WTC11 (cell line): Measurements from ENCODE around the gene TNFRSF4. TPM values are rescaled to one million over a fixed set of nuclear protein-coding genes. Genes with fewer than 3 reads are reported as not detected.

Source experiments
- ATAC-seq: fragments of 200-7000 bp; cut with Tn5 transposase; 2 replicates; pipeline ENCODE4 v1.10.0; 2021; ENCODE audit warnings: mild to moderate bottlenecking, moderate library complexity
- CTCF ChIA-PET: fragments of 300-600 bp; sonication (Branson Sonifier 250); formaldehyde crosslinking; loops from one replicate; lab custom pipeline; 2021; ENCODE audit warnings: antibody characterized with exemption; lab: Charles Lee
- POLR2A ChIA-PET: fragments of 350-600 bp; sonication (Branson Sonifier 250); formaldehyde crosslinking; loops from one replicate; lab custom pipeline; 2021; ENCODE audit warnings: antibody characterized with exemption; lab: Charles Lee
- DNase-seq: peaks from one replicate; pipeline ENCODE4 v3.0.0; 2021; ENCODE audit warnings: low spot score
- H3K27ac Mint-ChIP-seq: 2 replicates; pipeline ENCODE4 v1.8.0; 2021; ENCODE audit warnings: mixed read lengths
- H3K27me3 Mint-ChIP-seq: 2 replicates; pipeline ENCODE4 v1.8.0; 2021; ENCODE audit warnings: low read depth, mild to moderate bottlenecking, moderate library complexity, mixed read lengths
- H3K36me3 Mint-ChIP-seq: 2 replicates; pipeline ENCODE4 v1.8.0; 2021; ENCODE audit warnings: mixed read lengths
- H3K4me1 Mint-ChIP-seq: 2 replicates; pipeline ENCODE4 v1.8.0; 2022; ENCODE audit warnings: mixed read lengths
- H3K4me3 Mint-ChIP-seq: 2 replicates; pipeline ENCODE4 v1.8.0; 2021; ENCODE audit warnings: mild to moderate bottlenecking, moderate library complexity, mixed read lengths
- H3K9me3 Mint-ChIP-seq: 2 replicates; pipeline ENCODE4 v1.8.0; 2021; ENCODE audit warnings: mixed read lengths
- CBFB ChIP-seq: sonication (generic); formaldehyde crosslinking; IDR thresholded peaks from 2 replicates; pipeline ENCODE4 v1.8.1; 2022; ENCODE audit warnings: mild to moderate bottlenecking, low read depth, missing genetic modification reagents
- ESRRA ChIP-seq: sonication (generic); formaldehyde crosslinking; IDR thresholded peaks from 2 replicates; pipeline ENCODE4 v1.8.1; 2022; ENCODE audit warnings: mild to moderate bottlenecking, missing genetic modification reagents, borderline replicate concordance
- FOXP1 ChIP-seq: sonication (generic); formaldehyde crosslinking; IDR thresholded peaks from 2 replicates; pipeline ENCODE4 v1.8.0; 2022; ENCODE audit warnings: missing genetic modification reagents, mild to moderate bottlenecking, moderate library complexity, borderline replicate concordance
- NFATC4 ChIP-seq: fragments of 250-450 bp; sonication (Bioruptor Pico); IDR thresholded peaks from 2 replicates; pipeline ENCODE4 v1.9.0; 2021; ENCODE audit warnings: mild to moderate bottlenecking
- NFE2L1 ChIP-seq: sonication (generic); formaldehyde crosslinking; IDR thresholded peaks from 2 replicates; pipeline ENCODE4 v1.8.1; 2023; ENCODE audit warnings: missing genetic modification reagents
- OVOL2 ChIP-seq: fragments of 250-450 bp; sonication (Bioruptor Pico); IDR thresholded peaks from 2 replicates; pipeline ENCODE4 v1.9.0; 2021; ENCODE audit warnings: mild to moderate bottlenecking, borderline replicate concordance
- PRRX2 ChIP-seq: fragments of 250-450 bp; sonication (Bioruptor Pico); IDR thresholded peaks from 2 replicates; pipeline ENCODE4 v1.8.0; 2021; ENCODE audit warnings: mild to moderate bottlenecking
- SMAD4 ChIP-seq: sonication (generic); formaldehyde crosslinking; IDR thresholded peaks from 2 replicates; pipeline ENCODE4 v1.8.0; 2022; ENCODE audit warnings: mild to moderate bottlenecking, missing genetic modification reagents
- SP1 ChIP-seq: sonication (generic); formaldehyde crosslinking; conservative IDR thresholded peaks from 2 replicates; pipeline ENCODE4 v1.8.1; 2022; ENCODE audit warnings: missing genetic modification reagents
- TCF7 ChIP-seq: sonication (generic); formaldehyde crosslinking; IDR thresholded peaks from 2 replicates; pipeline ENCODE4 v1.8.0; 2022; ENCODE audit warnings: mild to moderate bottlenecking, low read depth, missing genetic modification reagents, moderate library complexity
- TEAD1 ChIP-seq: sonication (generic); formaldehyde crosslinking; IDR thresholded peaks from 2 replicates; pipeline ENCODE4 v1.8.0; 2022; ENCODE audit warnings: mild to moderate bottlenecking, missing genetic modification reagents
- TP53 ChIP-seq: sonication (generic); formaldehyde crosslinking; IDR thresholded peaks from 2 replicates; pipeline ENCODE4 v1.8.1; 2023; ENCODE audit warnings: mild to moderate bottlenecking, missing genetic modification reagents
- ZNF138 ChIP-seq: sonication (generic); formaldehyde crosslinking; conservative IDR thresholded peaks from 2 replicates; pipeline ENCODE4 v1.8.1; 2022; ENCODE audit warnings: mild to moderate bottlenecking, moderate library complexity, missing genetic modification reagents
- ZNF219 ChIP-seq: sonication (generic); formaldehyde crosslinking; IDR thresholded peaks from 2 replicates; pipeline ENCODE4 v1.8.0; 2023; ENCODE audit warnings: missing genetic modification reagents, mild to moderate bottlenecking, borderline replicate concordance
- ZNF671 ChIP-seq: fragments of 250-450 bp; sonication (Bioruptor Pico); IDR thresholded peaks from 2 replicates; pipeline ENCODE4 v1.8.0; 2021; ENCODE audit warnings: mild to moderate bottlenecking
- total RNA-seq: library from RNA; stranded (reverse); gene quantifications from 3 replicates; pipeline ENCODE4 v1.2.3, GENCODE V29; 2021
- TF ChIP-seq, protein P1 (sequence below): sonication (generic); formaldehyde crosslinking; IDR thresholded peaks from 2 replicates; pipeline ENCODE4 v1.8.1; 2022; ENCODE audit warnings: missing genetic modification reagents, borderline replicate concordance
- TF ChIP-seq, protein P2 (sequence below): sonication (generic); formaldehyde crosslinking; IDR thresholded peaks from 2 replicates; pipeline ENCODE4 v1.8.1; 2023; ENCODE audit warnings: mild to moderate bottlenecking, moderate library complexity, missing genetic modification reagents
- TF ChIP-seq, protein P3 (sequence below): fragments of 250-450 bp; sonication (Bioruptor Pico); IDR thresholded peaks from 2 replicates; pipeline ENCODE4 v1.9.0; 2021; ENCODE audit warnings: mild to moderate bottlenecking
- TF ChIP-seq, protein P4 (sequence below): sonication (generic); formaldehyde crosslinking; IDR thresholded peaks from 2 replicates; pipeline ENCODE4 v1.8.0; 2022; ENCODE audit warnings: mild to moderate bottlenecking, missing genetic modification reagents
- TF ChIP-seq, protein P5 (sequence below): sonication (generic); formaldehyde crosslinking; IDR thresholded peaks from 2 replicates; pipeline ENCODE4 v1.8.0; 2022; ENCODE audit warnings: mild to moderate bottlenecking, missing genetic modification reagents
- TF ChIP-seq, protein P6 (sequence below): fragments of 250-450 bp; sonication (Bioruptor Pico); IDR thresholded peaks from 2 replicates; pipeline ENCODE4 v1.8.0; 2021; ENCODE audit warnings: mild to moderate bottlenecking
- TF ChIP-seq, protein P7 (sequence below): sonication (generic); formaldehyde crosslinking; IDR thresholded peaks from 2 replicates; pipeline ENCODE4 v1.8.1; 2022; ENCODE audit warnings: mild to moderate bottlenecking, moderate library complexity, missing genetic modification reagents
- TF ChIP-seq, protein P8 (sequence below): sonication (generic); formaldehyde crosslinking; IDR thresholded peaks from 2 replicates; pipeline ENCODE4 v1.8.1; 2022; ENCODE audit warnings: low read depth, mild to moderate bottlenecking, moderate library complexity, missing genetic modification reagents, borderline replicate concordance
- TF ChIP-seq, protein P9 (sequence below): sonication (generic); formaldehyde crosslinking; IDR thresholded peaks from 2 replicates; pipeline ENCODE4 v1.8.0; 2022; ENCODE audit warnings: mild to moderate bottlenecking, missing genetic modification reagents

Gene TNFRSF4
- total RNA-seq, 1 experiment from 2014 or later = 0.33 TPM

DNA sequence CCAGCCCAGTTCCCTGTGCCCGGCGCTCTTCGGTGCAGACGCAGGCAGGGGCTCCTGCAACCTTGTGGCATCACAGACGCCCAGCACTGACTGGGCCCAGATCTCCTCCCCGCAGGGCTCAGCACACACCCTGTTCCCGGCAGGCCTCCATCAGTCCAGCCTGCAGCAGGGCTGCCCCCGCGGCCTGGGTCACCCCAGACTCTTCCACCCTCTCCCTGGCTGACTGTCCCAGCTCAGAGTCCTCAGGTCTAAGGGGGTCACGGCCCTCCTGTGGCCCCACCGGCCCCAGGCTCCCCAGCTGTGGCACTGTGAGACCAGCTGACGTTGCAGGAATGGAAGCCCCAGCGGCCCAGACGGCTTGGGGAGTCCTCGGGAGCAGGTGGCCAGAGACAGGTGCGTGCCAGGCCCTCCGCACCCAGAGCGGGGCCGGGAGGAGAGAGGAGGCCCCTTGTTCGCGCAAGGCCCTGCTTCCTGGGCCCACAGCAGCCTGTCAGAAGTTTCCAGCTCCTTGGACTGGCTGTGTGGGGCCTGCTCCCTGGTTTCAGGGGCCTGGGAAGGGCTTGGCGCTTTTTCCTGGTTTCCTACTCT is 22.3 kb upstream of the TNFRSF4 start:
- no peak for DNase-seq
- ChIA-PET POLR2A (no interaction called here), CTCF (interaction anchor here (0.8 to 2.3 kb wide), 4 partner anchors 11 to 115 kb away, joined by 3 to 9 read pairs (median 5); partner anchors contain the start of genes C1QTNF12 and UBE2J2)
- peaks cover 3% of the 10 kb centered on the region; the same call in 1 of the 2 replicates for H3K9me3 Mint-ChIP-seq
- no peak for TF ChIP-seq FOXP1 (CRISPR knock-in tag)
- TF ChIP-seq, protein P1, sequence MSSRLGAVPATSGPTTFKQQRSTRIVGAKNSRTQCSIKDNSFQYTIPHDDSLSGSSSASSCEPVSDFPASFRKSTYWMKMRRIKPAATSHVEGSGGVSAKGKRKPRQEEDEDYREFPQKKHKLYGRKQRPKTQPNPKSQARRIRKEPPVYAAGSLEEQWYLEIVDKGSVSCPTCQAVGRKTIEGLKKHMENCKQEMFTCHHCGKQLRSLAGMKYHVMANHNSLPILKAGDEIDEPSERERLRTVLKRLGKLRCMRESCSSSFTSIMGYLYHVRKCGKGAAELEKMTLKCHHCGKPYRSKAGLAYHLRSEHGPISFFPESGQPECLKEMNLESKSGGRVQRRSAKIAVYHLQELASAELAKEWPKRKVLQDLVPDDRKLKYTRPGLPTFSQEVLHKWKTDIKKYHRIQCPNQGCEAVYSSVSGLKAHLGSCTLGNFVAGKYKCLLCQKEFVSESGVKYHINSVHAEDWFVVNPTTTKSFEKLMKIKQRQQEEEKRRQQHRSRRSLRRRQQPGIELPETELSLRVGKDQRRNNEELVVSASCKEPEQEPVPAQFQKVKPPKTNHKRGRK = no peak
- TF ChIP-seq, protein P2, sequence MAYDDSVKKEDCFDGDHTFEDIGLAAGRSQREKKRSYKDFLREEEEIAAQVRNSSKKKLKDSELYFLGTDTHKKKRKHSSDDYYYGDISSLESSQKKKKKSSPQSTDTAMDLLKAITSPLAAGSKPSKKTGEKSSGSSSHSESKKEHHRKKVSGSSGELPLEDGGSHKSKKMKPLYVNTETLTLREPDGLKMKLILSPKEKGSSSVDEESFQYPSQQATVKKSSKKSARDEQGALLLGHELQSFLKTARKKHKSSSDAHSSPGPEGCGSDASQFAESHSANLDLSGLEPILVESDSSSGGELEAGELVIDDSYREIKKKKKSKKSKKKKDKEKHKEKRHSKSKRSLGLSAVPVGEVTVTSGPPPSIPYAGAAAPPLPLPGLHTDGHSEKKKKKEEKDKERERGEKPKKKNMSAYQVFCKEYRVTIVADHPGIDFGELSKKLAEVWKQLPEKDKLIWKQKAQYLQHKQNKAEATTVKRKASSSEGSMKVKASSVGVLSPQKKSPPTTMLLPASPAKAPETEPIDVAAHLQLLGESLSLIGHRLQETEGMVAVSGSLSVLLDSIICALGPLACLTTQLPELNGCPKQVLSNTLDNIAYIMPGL = no peak
- TF ChIP-seq, protein P3, sequence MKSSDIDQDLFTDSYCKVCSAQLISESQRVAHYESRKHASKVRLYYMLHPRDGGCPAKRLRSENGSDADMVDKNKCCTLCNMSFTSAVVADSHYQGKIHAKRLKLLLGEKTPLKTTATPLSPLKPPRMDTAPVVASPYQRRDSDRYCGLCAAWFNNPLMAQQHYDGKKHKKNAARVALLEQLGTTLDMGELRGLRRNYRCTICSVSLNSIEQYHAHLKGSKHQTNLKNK = no peak
- TF ChIP-seq, protein P4, sequence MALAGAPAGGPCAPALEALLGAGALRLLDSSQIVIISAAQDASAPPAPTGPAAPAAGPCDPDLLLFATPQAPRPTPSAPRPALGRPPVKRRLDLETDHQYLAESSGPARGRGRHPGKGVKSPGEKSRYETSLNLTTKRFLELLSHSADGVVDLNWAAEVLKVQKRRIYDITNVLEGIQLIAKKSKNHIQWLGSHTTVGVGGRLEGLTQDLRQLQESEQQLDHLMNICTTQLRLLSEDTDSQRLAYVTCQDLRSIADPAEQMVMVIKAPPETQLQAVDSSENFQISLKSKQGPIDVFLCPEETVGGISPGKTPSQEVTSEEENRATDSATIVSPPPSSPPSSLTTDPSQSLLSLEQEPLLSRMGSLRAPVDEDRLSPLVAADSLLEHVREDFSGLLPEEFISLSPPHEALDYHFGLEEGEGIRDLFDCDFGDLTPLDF = 0 out of 2 replicates have a peak, but pooled peaks have one; percentile 22
- no peak for TF ChIP-seq ZNF138 (CRISPR knock-in tag)
- TF ChIP-seq, protein P5, sequence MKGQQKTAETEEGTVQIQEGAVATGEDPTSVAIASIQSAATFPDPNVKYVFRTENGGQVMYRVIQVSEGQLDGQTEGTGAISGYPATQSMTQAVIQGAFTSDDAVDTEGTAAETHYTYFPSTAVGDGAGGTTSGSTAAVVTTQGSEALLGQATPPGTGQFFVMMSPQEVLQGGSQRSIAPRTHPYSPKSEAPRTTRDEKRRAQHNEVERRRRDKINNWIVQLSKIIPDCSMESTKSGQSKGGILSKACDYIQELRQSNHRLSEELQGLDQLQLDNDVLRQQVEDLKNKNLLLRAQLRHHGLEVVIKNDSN (CRISPR knock-in tag) = no peak
- no peak for TF ChIP-seq CBFB (CRISPR knock-in tag)
- 0 out of 2 replicates have a peak, but pooled peaks have one; percentile 10 for TF ChIP-seq ESRRA
- no peak for TF ChIP-seq SMAD4
- ATAC-seq = no peak
- no peak overlapping the region for H3K4me3 Mint-ChIP-seq
- H3K27me3 Mint-ChIP-seq = no peaks in the 10 kb centered on the region
- H3K36me3 Mint-ChIP-seq = peaks cover 5% of the 10 kb centered on the region
- H3K27ac Mint-ChIP-seq = no peak overlapping the region
- H3K4me1 Mint-ChIP-seq = peaks cover 3% of the 10 kb centered on the region

DNA sequence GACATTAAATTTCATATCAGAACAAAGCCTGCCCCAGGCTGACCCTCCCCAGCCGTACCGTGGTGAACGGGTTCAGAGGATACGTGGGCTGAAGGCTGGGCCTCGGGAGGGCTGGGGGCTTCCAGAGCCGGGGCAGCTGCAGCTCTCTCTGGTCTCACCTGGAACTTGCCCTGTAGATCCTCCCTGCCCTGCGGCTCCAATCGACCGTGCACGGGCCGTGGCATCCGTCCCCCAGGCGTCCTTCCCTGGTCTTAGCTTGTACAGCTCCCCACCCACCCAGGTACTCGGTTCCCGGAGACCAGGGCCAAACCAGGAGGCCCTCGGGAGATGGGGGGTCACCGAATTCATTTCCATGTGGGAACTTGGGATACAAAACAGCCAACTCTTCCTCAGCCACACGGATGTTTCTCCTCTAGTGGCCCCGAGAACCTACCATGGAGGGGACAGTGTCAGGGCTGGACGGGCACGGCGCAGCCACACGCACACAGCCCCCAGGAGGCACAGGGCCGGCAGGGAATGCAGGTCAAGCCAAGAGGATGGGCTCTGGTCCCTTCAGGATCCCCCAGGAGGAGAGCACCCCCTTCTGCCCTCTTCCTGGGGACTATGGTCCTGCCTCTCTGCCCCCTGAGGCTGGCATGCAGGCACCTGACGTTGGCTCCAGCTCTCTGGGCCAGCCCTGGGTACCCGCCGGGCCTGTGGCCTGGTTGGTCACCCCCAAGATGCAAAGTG is 21.2 kb upstream of the TNFRSF4 start:
- Mint-ChIP-seq H3K4me1 (peaks cover 10% of the 10 kb centered on the region), H3K27me3 (no peaks in the 10 kb centered on the region), H3K4me3 (no peak overlapping the region), H3K27ac (no peak overlapping the region), H3K36me3 (peaks cover 5% of the 10 kb centered on the region), H3K9me3 (peaks cover 3% of the 10 kb centered on the region; the same call in 1 of the 2 replicates)
- CTCF ChIA-PET = no interaction called here
- ATAC-seq (no peak), DNase-seq (no peak)
- POLR2A ChIA-PET = no interaction called here
- TF ChIP-seq NFATC4 (CRISPR knock-in tag) = no peak
- no peak for TF ChIP-seq PRRX2 (CRISPR knock-in tag)
- TF ChIP-seq, protein P6, sequence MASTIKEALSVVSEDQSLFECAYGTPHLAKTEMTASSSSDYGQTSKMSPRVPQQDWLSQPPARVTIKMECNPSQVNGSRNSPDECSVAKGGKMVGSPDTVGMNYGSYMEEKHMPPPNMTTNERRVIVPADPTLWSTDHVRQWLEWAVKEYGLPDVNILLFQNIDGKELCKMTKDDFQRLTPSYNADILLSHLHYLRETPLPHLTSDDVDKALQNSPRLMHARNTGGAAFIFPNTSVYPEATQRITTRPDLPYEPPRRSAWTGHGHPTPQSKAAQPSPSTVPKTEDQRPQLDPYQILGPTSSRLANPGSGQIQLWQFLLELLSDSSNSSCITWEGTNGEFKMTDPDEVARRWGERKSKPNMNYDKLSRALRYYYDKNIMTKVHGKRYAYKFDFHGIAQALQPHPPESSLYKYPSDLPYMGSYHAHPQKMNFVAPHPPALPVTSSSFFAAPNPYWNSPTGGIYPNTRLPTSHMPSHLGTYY (CRISPR knock-in tag) = no peak
- TF ChIP-seq SP1 (CRISPR knock-in tag) = no peak
- no peak for TF ChIP-seq ZNF671 (CRISPR knock-in tag)
- no peak for TF ChIP-seq ZNF219 (CRISPR knock-in tag)
- no peak for TF ChIP-seq NFE2L1 (CRISPR knock-in tag)
- TF ChIP-seq TCF7 (CRISPR knock-in tag) = no peak
- TF ChIP-seq, protein P7, sequence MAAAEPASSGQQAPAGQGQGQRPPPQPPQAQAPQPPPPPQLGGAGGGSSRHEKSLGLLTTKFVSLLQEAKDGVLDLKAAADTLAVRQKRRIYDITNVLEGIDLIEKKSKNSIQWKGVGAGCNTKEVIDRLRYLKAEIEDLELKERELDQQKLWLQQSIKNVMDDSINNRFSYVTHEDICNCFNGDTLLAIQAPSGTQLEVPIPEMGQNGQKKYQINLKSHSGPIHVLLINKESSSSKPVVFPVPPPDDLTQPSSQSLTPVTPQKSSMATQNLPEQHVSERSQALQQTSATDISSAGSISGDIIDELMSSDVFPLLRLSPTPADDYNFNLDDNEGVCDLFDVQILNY = no peak
- TF ChIP-seq, protein P8, sequence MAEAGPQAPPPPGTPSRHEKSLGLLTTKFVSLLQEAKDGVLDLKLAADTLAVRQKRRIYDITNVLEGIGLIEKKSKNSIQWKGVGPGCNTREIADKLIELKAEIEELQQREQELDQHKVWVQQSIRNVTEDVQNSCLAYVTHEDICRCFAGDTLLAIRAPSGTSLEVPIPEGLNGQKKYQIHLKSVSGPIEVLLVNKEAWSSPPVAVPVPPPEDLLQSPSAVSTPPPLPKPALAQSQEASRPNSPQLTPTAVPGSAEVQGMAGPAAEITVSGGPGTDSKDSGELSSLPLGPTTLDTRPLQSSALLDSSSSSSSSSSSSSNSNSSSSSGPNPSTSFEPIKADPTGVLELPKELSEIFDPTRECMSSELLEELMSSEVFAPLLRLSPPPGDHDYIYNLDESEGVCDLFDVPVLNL (CRISPR knock-in tag) = no peak
- TF ChIP-seq TEAD1 (CRISPR knock-in tag) = no peak
- no peak for TF ChIP-seq TP53 (CRISPR knock-in tag)
- no peak for TF ChIP-seq OVOL2 (CRISPR knock-in tag)
- TF ChIP-seq, protein P9, sequence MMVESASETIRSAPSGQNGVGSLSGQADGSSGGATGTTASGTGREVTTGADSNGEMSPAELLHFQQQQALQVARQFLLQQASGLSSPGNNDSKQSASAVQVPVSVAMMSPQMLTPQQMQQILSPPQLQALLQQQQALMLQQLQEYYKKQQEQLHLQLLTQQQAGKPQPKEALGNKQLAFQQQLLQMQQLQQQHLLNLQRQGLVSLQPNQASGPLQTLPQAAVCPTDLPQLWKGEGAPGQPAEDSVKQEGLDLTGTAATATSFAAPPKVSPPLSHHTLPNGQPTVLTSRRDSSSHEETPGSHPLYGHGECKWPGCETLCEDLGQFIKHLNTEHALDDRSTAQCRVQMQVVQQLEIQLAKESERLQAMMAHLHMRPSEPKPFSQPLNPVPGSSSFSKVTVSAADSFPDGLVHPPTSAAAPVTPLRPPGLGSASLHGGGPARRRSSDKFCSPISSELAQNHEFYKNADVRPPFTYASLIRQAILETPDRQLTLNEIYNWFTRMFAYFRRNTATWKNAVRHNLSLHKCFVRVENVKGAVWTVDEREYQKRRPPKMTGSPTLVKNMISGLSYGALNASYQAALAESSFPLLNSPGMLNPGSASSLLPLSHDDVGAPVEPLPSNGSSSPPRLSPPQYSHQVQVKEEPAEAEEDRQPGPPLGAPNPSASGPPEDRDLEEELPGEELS (CRISPR knock-in tag) = no peak
